Stimulated activated naive B cell treated with anti-CD40 and anti-IgM and Interleukin-4, amounts not matched to agents 10 μg/mL and 1 μg/mL and 100 μg/mL, for 72 hours (primary cell): ENCODE data around the gene MAP3K5.

Experiments
- ATAC-seq, 2 donors: fragments of 150-1000 bp; cut with Tn5 transposase; replicated peaks; 2 replicates each; pipeline ENCODE4 v1.10.0; 2021; ENCODE audit warnings: moderate library complexity in 1 of 2
- DNase-seq: peaks from one replicate; pipeline ENCODE4 v3.0.0; 2021
- H3K27ac Mint-ChIP-seq: one replicate; pipeline ENCODE4 v1.8.0; 2022; ENCODE audit warnings: mild to moderate bottlenecking, mixed read lengths
- H3K27me3 Mint-ChIP-seq, 2 donors: one replicate each; pipeline ENCODE4 v1.8.0; 2022; ENCODE audit warnings: mixed read lengths in 2 of 2
- H3K36me3 Mint-ChIP-seq, 2 donors: one replicate each; pipeline ENCODE4 v1.8.0; 2022; ENCODE audit warnings: mixed read lengths in 2 of 2, mild to moderate bottlenecking in 1 of 2
- H3K4me1 Mint-ChIP-seq, 2 donors: one replicate each; pipeline ENCODE4 v1.8.0; 2022; ENCODE audit warnings: mixed read lengths in 2 of 2, mild to moderate bottlenecking in 1 of 2
- H3K4me3 Mint-ChIP-seq, 2 donors: one replicate each; pipeline ENCODE4 v1.8.0; 2022; ENCODE audit warnings: mild to moderate bottlenecking in 2 of 2, mixed read lengths in 2 of 2, moderate library complexity in 1 of 2
- H3K9me3 Mint-ChIP-seq, 2 donors: one replicate each; pipeline ENCODE4 v1.8.0; 2022; ENCODE audit warnings: mixed read lengths in 2 of 2, mild to moderate bottlenecking in 1 of 2

The MAP3K5 gene

DNA sequence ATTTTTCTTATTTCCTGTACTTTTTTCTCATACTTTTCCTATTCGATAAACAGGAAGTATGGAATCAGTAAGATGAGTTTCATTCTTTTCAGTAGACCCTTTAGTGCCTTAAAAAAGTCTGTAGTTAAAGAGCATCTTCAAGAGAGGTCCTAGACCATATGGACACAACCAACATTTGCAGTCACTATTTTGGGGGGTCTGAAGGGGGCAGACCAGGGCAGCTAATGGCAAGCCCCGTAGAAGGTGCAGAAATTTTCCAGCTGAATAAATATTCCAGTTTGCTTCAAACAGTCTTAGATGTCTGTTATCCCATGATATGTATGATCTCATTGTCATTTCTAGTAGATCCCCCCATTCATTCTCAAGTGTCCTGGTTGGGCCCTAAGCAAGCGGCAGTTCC is 52.8 kb downstream of the MAP3K5 start:
- Mint-ChIP-seq H3K36me3 (peaks cover 3 to 10% of the 10 kb centered on the region in 2 donors), H3K27ac (no peak overlapping the region), H3K27me3 (no peaks in the 10 kb centered on the region), H3K4me3 (no peak overlapping the region), H3K4me1 (peaks cover 38 to 63% of the 10 kb centered on the region in 2 donors), H3K9me3 (no peaks in the 10 kb centered on the region)
- ATAC-seq (no peak), DNase-seq (no peak)

GRCh38 chr6:136739071-136739470 is 53.2 kb downstream of the MAP3K5 start:
- H3K36me3 Mint-ChIP-seq: peaks cover 3 to 10% of the 10 kb centered on the region in 2 donors
- no peak overlapping the region for H3K27ac Mint-ChIP-seq
- H3K4me3 Mint-ChIP-seq: no peak overlapping the region
- ATAC-seq (no peak), DNase-seq (no peak)
- no peaks in the 10 kb centered on the region for H3K9me3 Mint-ChIP-seq
- H3K4me1 Mint-ChIP-seq: peaks cover 36 to 60% of the 10 kb centered on the region in 2 donors
- no peaks in the 10 kb centered on the region for H3K27me3 Mint-ChIP-seq

DNA sequence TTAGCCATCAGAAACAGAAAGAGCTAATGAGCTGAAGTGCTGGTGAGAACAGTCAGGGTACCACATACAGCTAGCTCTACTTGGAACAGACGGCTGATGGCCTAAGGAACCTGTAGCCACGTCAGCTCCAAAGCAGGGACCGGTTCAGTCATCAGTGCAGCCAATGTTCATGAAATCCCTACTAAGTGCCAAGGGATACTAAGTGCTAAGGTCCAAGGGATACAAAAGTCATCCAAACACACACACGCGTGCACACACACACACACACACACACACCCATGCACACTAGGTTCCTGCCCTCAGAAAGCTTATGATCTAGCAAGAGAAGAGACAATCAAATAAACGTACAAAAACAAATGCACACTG is 53.6 kb downstream of the MAP3K5 start:
- H3K27ac Mint-ChIP-seq: no peak overlapping the region

GRCh38 chr6:136737871-136738691 is 54.2 kb downstream of the MAP3K5 start:
- H3K4me1 Mint-ChIP-seq: peaks cover 33 to 54% of the 10 kb centered on the region in 2 donors
- ATAC-seq: no peak
- no peak overlapping the region for H3K27ac Mint-ChIP-seq
- no peaks in the 10 kb centered on the region for H3K27me3 Mint-ChIP-seq
- H3K36me3 Mint-ChIP-seq: peaks cover 3 to 9% of the 10 kb centered on the region in 2 donors
- no peak for DNase-seq
- no peak overlapping the region for H3K4me3 Mint-ChIP-seq
- H3K9me3 Mint-ChIP-seq: no peaks in the 10 kb centered on the region

More for the DNA sequence above, 53.6 kb downstream of the MAP3K5 start:
- no peak overlapping the region for H3K4me3 Mint-ChIP-seq
- peaks cover 34 to 56% of the 10 kb centered on the region in 2 donors for H3K4me1 Mint-ChIP-seq
- peaks cover 3 to 10% of the 10 kb centered on the region in 2 donors for H3K36me3 Mint-ChIP-seq
- DNase-seq: no peak
- no peaks in the 10 kb centered on the region for H3K27me3 Mint-ChIP-seq
- H3K9me3 Mint-ChIP-seq: no peaks in the 10 kb centered on the region
- no peak for ATAC-seq

- ATAC-seq (no peak), DNase-seq (no peak)
- Mint-ChIP-seq H3K27ac (no peak overlapping the region), H3K36me3 (peaks cover 0 to 5% of the 10 kb centered on the region in 2 donors), H3K4me3 (no peak overlapping the region), H3K9me3 (no peaks in the 10 kb centered on the region), H3K27me3 (no peaks in the 10 kb centered on the region), H3K4me1 (peaks cover 30 to 53% of the 10 kb centered on the region in 2 donors)
Observed at GRCh38 chr6:136737374-136737844, 54.9 kb downstream of the MAP3K5 start.

- Mint-ChIP-seq H3K27me3 (no peaks in the 10 kb centered on the region), H3K27ac (no peak overlapping the region), H3K4me3 (no peak overlapping the region), H3K4me1 (peaks cover 31 to 52% of the 10 kb centered on the region in 2 donors), H3K9me3 (no peaks in the 10 kb centered on the region), H3K36me3 (peaks cover 0 to 6% of the 10 kb centered on the region in 2 donors)
- DNase-seq: no peak
- peak in 1 of 2 donors; percentile 33 for ATAC-seq
Observed at GRCh38 chr6:136736281-136736960, 55.9 kb downstream of the MAP3K5 start.

DNA sequence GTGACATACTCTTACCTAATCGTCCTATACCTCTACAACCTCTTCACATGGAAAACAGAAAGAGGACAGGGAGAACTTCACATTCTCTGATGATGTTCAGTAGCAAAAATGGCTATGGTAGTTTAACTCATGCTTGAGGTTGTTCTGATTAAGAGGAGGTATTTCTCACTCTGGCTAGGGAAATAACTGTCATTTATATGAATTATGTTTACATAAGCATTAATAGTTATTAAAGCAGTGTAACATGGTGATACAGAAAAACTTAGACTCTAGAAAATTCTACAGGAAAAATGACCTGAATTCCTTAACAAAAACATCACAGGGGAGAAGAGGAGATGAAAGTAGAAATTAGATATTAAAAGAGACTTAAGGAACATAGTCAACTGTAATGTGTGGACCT is 57.3 kb downstream of the MAP3K5 start:
- Mint-ChIP-seq H3K27ac (no peak overlapping the region), H3K4me3 (no peak overlapping the region), H3K27me3 (no peaks in the 10 kb centered on the region), H3K4me1 (peaks cover 36 to 63% of the 10 kb centered on the region in 2 donors), H3K9me3 (peaks cover 1 to 3% of the 10 kb centered on the region in 2 donors), H3K36me3 (peaks cover 2 to 8% of the 10 kb centered on the region in 2 donors)
- ATAC-seq (no peak), DNase-seq (no peak)

DNA sequence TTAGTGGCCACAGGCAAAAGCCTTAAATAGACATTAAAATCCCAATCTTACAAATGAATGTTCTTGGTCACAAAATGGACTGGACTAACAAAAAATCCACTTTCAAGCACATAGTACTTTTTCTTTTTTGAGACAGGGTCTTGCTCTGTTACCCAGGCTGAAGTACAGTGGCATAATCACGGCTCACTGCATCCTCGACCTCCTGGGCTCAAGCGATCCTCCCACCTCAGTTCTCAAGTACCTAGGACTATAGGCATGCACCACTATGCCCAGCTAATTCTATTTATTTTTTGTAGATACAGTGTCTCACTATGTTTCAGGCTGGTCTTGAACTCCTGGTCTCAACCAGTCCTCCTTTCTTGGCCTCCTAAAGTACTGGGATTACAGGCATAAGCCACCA is 59.4 kb downstream of the MAP3K5 start:
- no peak overlapping the region for H3K27ac Mint-ChIP-seq
- peaks cover 26 to 58% of the 10 kb centered on the region in 2 donors for H3K4me1 Mint-ChIP-seq
- H3K27me3 Mint-ChIP-seq: no peaks in the 10 kb centered on the region
- no peak for DNase-seq
- H3K9me3 Mint-ChIP-seq: peaks cover 3% of the 10 kb centered on the region in 2 donors
- no peak overlapping the region for H3K4me3 Mint-ChIP-seq
- H3K36me3 Mint-ChIP-seq: peaks cover 2 to 21% of the 10 kb centered on the region in 2 donors
- no peak for ATAC-seq

DNA sequence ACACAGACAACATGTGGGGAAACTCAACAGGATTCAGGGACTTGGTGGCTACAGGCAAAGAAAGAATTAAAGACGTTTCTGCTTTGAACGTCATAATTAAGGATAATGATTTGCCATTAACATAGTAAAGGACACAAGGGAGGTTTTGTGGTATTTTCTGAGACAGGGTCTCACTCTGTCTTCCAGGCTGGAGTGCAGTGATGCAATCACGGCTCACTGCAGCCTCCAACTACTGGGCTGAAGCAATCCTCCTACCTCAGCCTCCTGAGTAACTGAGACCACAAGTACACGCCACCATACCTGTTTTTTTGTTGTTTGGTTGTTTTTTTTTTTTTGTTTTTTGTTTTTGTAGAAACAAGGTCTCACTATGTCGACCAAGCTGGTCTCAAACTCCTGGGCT is 62.4 kb downstream of the MAP3K5 start:
- Mint-ChIP-seq H3K4me3 (no peak overlapping the region), H3K36me3 (peaks cover 2 to 21% of the 10 kb centered on the region in 2 donors), H3K27me3 (no peaks in the 10 kb centered on the region), H3K27ac (no peak overlapping the region), H3K4me1 (peaks cover 23 to 48% of the 10 kb centered on the region in 2 donors), H3K9me3 (peaks cover 3% of the 10 kb centered on the region in 2 donors)
- no peak for ATAC-seq
- DNase-seq: no peak

DNA sequence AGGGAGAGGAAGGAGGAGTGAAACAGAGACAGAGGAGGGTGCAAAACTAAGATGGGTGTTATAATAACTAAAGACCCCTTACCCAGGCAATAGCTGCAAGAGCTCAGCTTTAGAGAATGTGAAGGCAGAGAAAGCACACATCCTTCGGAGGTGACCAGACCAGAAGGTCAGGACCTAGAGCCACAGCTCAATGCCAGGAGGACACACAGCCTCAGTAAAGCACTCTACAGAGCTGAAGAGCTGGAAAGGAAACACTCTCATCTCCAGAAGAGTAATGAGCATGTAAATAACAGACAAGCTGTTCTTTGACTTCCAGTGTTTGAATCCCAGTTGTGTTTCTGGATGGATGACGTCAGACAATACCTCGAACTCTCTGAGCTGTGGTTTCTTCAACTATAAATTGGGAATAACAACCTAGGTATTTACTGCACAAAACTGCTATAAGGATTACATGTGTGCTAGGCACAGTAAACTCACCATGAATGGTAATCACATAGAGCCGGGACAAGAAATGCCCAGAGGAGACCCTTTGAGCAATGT is 63.2 kb downstream of the MAP3K5 start:
- Mint-ChIP-seq H3K4me3 (no peak overlapping the region), H3K27me3 (no peaks in the 10 kb centered on the region), H3K27ac (no peak overlapping the region), H3K36me3 (peaks cover 2 to 21% of the 10 kb centered on the region in 2 donors), H3K9me3 (peaks cover 3% of the 10 kb centered on the region in 2 donors), H3K4me1 (peaks cover 25 to 52% of the 10 kb centered on the region in 2 donors)
- DNase-seq (no peak), ATAC-seq (no peak)

DNA sequence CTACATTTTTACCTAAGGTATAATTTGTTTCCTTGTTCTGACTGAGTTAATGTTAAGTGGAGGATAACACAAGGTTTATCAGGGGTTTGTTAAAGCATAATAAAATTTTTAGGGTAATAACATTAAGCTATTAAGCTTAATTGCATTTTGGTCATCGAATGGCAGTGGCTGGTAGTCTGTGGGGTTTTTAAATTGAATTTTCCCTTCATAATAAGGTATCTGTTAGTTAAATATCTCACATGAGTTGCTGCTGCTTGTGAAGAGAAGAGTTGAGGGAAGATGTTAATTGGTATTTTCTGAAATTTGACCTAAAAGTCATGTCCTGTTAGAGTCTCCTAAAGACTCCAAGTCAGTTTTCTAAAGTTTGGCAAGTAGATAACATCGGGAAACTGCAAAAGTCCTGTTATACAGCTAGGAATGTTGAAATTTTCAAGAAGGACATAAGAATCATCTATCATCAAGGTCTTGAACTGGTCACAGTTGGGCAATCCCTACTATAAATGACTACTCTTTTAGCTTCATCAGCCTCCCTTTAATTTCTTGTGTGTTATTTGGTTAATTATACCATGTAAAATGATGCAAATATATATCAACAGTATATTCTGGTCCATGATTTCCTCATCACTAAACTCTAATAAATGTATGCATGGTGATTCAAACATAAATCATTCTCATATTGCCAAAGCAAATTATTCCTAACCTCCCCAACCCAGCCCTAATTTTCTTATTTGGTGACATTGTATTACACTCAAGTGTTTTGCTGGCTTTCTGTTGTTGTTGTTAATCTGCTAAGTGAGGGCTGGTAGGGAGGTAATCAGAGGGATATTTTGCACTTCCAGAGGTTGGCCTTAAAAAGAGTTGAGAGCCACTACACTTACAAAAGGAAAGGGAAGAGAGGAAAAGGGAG is 64.0 kb downstream of the MAP3K5 start:
- Mint-ChIP-seq H3K27ac (no peak overlapping the region), H3K4me1 (peaks cover 30 to 60% of the 10 kb centered on the region in 2 donors)
- DNase-seq: no peak

GRCh38 chr6:136726837-136727557 is 65.3 kb downstream of the MAP3K5 start:
- H3K4me1 Mint-ChIP-seq: peaks cover 28 to 59% of the 10 kb centered on the region in 2 donors
- ATAC-seq (no peak), DNase-seq (no peak)
- no peak overlapping the region for H3K4me3 Mint-ChIP-seq
- H3K36me3 Mint-ChIP-seq: peaks cover 2 to 21% of the 10 kb centered on the region in 2 donors
- H3K9me3 Mint-ChIP-seq: peaks cover 3% of the 10 kb centered on the region in 2 donors
- H3K27ac Mint-ChIP-seq: no peak overlapping the region
- no peaks in the 10 kb centered on the region for H3K27me3 Mint-ChIP-seq

More for the DNA sequence above, 64.0 kb downstream of the MAP3K5 start:
- no peaks in the 10 kb centered on the region for H3K27me3 Mint-ChIP-seq
- ATAC-seq: no peak
- H3K9me3 Mint-ChIP-seq: peaks cover 3% of the 10 kb centered on the region in 2 donors
- no peak overlapping the region for H3K4me3 Mint-ChIP-seq
- peaks cover 2 to 21% of the 10 kb centered on the region in 2 donors for H3K36me3 Mint-ChIP-seq

GRCh38 chr6:136725124-136725523 is 67.2 kb downstream of the MAP3K5 start:
- ATAC-seq: no peak
- no peak overlapping the region for H3K27ac Mint-ChIP-seq
- H3K9me3 Mint-ChIP-seq: peaks cover 2 to 3% of the 10 kb centered on the region in 2 donors
- H3K27me3 Mint-ChIP-seq: no peaks in the 10 kb centered on the region
- H3K4me1 Mint-ChIP-seq: peaks cover 23 to 48% of the 10 kb centered on the region in 2 donors
- H3K36me3 Mint-ChIP-seq: peaks cover 1 to 19% of the 10 kb centered on the region in 2 donors
- DNase-seq: no peak
- no peak overlapping the region for H3K4me3 Mint-ChIP-seq
